GM23338 (cell line): ENCODE data around the gene NUTM2G. TPM values are rescaled to one million over a fixed set of nuclear protein-coding genes. Genes with fewer than 3 reads are reported as not detected.

Experiments used
- ATAC-seq: fragments of 200-7000 bp; cut with Tn5 transposase; 3 replicates; pipeline ENCODE4 v1.9.1; 2020
- DNase-seq: peaks from one replicate; pipeline ENCODE4 v3.0.0-alpha.2; 2015; ENCODE audit warnings: low spot score
- H2AFZ ChIP-seq: fragments of 200-600 bp; sonication (generic); 2 replicates; pipeline ENCODE4 v1.8.0; 2016; ENCODE audit warnings: antibody characterized with exemption, mild to moderate bottlenecking, moderate library complexity
- H3F3A ChIP-seq: fragments of 200-600 bp; sonication (generic); replicated peaks from 2 replicates; pipeline ENCODE4 v1.8.0; 2017; ENCODE audit warnings: antibody characterized with exemption, mixed run types, low read depth
- H3K27ac ChIP-seq: fragments of 200-600 bp; sonication (generic); 2 replicates; pipeline ENCODE4 v1.6.1; 2016; ENCODE audit warnings: low read depth
- H3K27me3 ChIP-seq: fragments of 200-600 bp; sonication (generic); 2 replicates; pipeline ENCODE4 v1.8.0; 2016; ENCODE audit warnings: mild to moderate bottlenecking, mixed run types, moderate library complexity; ENCODE audit not compliant: insufficient read depth
- H3K36me3 ChIP-seq: fragments of 200-600 bp; sonication (generic); 2 replicates; pipeline ENCODE4 v1.8.0; 2016; ENCODE audit warnings: mild to moderate bottlenecking; ENCODE audit not compliant: insufficient read depth
- H3K4me1 ChIP-seq: fragments of 200-600 bp; sonication (generic); 2 replicates; pipeline ENCODE4 v1.8.0; 2016; ENCODE audit warnings: mild to moderate bottlenecking, moderate library complexity; ENCODE audit not compliant: insufficient read depth
- H3K4me2 ChIP-seq: fragments of 200-600 bp; sonication (generic); 2 replicates; pipeline ENCODE4 v1.7.1; 2017; ENCODE audit warnings: mixed run types
- H3K4me3 ChIP-seq: fragments of 200-600 bp; sonication (generic); 2 replicates; pipeline ENCODE4 v1.6.1; 2016; ENCODE audit warnings: mixed run types
- H3K79me2 ChIP-seq: fragments of 200-600 bp; sonication (generic); replicated peaks from 2 replicates; pipeline ENCODE4 v1.8.0; 2017; ENCODE audit warnings: mild to moderate bottlenecking; ENCODE audit not compliant: insufficient read depth
- H3K9me2 ChIP-seq: fragments of 200-600 bp; sonication (generic); 2 replicates; pipeline ENCODE4 v1.8.0; 2017; ENCODE audit not compliant: insufficient read depth
- H4K20me1 ChIP-seq: fragments of 200-600 bp; sonication (generic); replicated peaks from 2 replicates; pipeline ENCODE4 v1.8.0; 2017; ENCODE audit warnings: mild to moderate bottlenecking; ENCODE audit not compliant: insufficient read depth
- H3K27ac Mint-ChIP-seq: 2 replicates; pipeline ENCODE4 v1.8.0; 2020; ENCODE audit warnings: inconsistent platforms, mild to moderate bottlenecking, moderate library complexity, mixed read lengths
- H3K27me3 Mint-ChIP-seq: 3 replicates; pipeline ENCODE4 v1.8.0; 2022; ENCODE audit warnings: low read depth, mild to moderate bottlenecking, moderate library complexity, mixed read lengths, inconsistent platforms; ENCODE audit not compliant: insufficient read depth, poor library complexity
- H3K36me3 Mint-ChIP-seq: 3 replicates; pipeline ENCODE4 v1.8.0; 2021; ENCODE audit warnings: low read depth, mild to moderate bottlenecking, inconsistent platforms, moderate library complexity, mixed read lengths
- H3K4me1 Mint-ChIP-seq: 3 replicates; pipeline ENCODE4 v1.8.0; 2020; ENCODE audit warnings: mild to moderate bottlenecking, inconsistent platforms, mixed read lengths
- H3K4me3 Mint-ChIP-seq: 3 replicates; pipeline ENCODE4 v1.8.0; 2021; ENCODE audit warnings: moderate library complexity, mild to moderate bottlenecking, inconsistent platforms, mixed read lengths
- H3K9me3 Mint-ChIP-seq: 3 replicates; pipeline ENCODE4 v1.8.0; 2020; ENCODE audit warnings: moderate library complexity, mild to moderate bottlenecking, inconsistent platforms, mixed read lengths
- CREB1 ChIP-seq: fragments of 250-450 bp; sonication (Bioruptor Pico); IDR thresholded peaks from 2 replicates; pipeline ENCODE4 v1.5.0; 2020; ENCODE audit warnings: low read depth, mild to moderate bottlenecking, moderate library complexity
- EZH2phosphoT487 ChIP-seq: fragments of 200-600 bp; sonication (generic); IDR thresholded peaks from one replicate; pipeline ENCODE4 v1.8.1; 2018; ENCODE audit warnings: antibody characterized with exemption; ENCODE audit not compliant: unreplicated experiment
- JUNB ChIP-seq: IDR thresholded peaks from one replicate; pipeline ENCODE4 v1.6.1; 2016; ENCODE audit warnings: antibody characterized with exemption; ENCODE audit not compliant: unreplicated experiment
- NANOG ChIP-seq: IDR thresholded peaks from 2 replicates; pipeline ENCODE4 v1.6.1; 2016; ENCODE audit warnings: antibody characterized with exemption, borderline replicate concordance
- STAT1 ChIP-seq: IDR thresholded peaks from one replicate; pipeline ENCODE4 v1.6.1; 2016; ENCODE audit warnings: antibody characterized with exemption; ENCODE audit not compliant: unreplicated experiment
- ZNF114 ChIP-seq: fragments of 250-450 bp; sonication (Bioruptor Pico); IDR thresholded peaks from 2 replicates; pipeline ENCODE4 v1.5.0; 2020; ENCODE audit warnings: mild to moderate bottlenecking, moderate library complexity
- polyA plus RNA-seq: library from polyadenylated mRNA; unstranded; fragments of >200 nt; fragmentation: Nextera tagmentation; extraction: Ambion mirVana; gene quantifications from 2 replicates; pipeline ENCODE4 v1.2.1, GENCODE V29; 2016
- total RNA-seq: library from RNA; depleted of rRNA; stranded (reverse); fragments of >200 nt; shearing (Covaris generic); gene quantifications from 2 replicates; pipeline ENCODE4 v1.2.3, GENCODE V29; 2014
- TF ChIP-seq, protein P1 (sequence below): IDR thresholded peaks from one replicate; pipeline ENCODE4 v1.6.1; 2018; ENCODE audit warnings: antibody characterized with exemption; ENCODE audit not compliant: unreplicated experiment
- TF ChIP-seq, protein P2 (sequence below): fragments of 250-450 bp; sonication (Bioruptor Pico); IDR thresholded peaks from 2 replicates; pipeline ENCODE4 v1.5.0; 2020; ENCODE audit warnings: mild to moderate bottlenecking, moderate library complexity
- TF ChIP-seq, protein P3 (sequence below), 2 experiments: fragments of 200-600 bp in 1 of 2; sonication (generic) in 1 of 2; conservative IDR thresholded peaks; 2 replicates each; pipeline versions ENCODE4 v1.5.1 to v1.6.1; 2016 to 2017; ENCODE audit warnings: antibody characterized with exemption in 2 of 2, low read depth in 2 of 2, mild to moderate bottlenecking in 2 of 2, moderate library complexity in 1 of 2

NUTM2G gene
- total and polyA plus RNA-seq, 2 experiments from 2014 or later, result 0.76 to 1.6 TPM

DNA sequence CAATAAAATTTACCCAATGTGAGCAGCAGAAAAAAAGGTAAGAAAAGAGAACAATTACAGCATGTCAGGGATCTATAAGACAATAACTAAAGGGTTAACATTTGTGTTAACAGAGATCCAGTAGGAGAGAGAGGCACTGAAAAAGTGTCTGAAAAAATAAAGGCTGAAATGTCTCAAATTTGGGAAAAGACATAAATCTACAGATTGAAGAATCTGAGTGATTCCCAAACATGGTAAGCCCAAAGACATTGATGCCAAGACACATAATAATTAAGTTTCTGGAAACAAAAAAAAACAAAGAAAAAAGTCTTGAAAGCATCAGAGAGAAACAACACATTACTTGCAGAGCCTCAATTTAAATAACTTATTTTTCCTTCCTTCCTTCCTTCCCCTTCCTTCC lies 43.2 kb upstream of the NUTM2G start (continued):
- TF ChIP-seq, protein P1, sequence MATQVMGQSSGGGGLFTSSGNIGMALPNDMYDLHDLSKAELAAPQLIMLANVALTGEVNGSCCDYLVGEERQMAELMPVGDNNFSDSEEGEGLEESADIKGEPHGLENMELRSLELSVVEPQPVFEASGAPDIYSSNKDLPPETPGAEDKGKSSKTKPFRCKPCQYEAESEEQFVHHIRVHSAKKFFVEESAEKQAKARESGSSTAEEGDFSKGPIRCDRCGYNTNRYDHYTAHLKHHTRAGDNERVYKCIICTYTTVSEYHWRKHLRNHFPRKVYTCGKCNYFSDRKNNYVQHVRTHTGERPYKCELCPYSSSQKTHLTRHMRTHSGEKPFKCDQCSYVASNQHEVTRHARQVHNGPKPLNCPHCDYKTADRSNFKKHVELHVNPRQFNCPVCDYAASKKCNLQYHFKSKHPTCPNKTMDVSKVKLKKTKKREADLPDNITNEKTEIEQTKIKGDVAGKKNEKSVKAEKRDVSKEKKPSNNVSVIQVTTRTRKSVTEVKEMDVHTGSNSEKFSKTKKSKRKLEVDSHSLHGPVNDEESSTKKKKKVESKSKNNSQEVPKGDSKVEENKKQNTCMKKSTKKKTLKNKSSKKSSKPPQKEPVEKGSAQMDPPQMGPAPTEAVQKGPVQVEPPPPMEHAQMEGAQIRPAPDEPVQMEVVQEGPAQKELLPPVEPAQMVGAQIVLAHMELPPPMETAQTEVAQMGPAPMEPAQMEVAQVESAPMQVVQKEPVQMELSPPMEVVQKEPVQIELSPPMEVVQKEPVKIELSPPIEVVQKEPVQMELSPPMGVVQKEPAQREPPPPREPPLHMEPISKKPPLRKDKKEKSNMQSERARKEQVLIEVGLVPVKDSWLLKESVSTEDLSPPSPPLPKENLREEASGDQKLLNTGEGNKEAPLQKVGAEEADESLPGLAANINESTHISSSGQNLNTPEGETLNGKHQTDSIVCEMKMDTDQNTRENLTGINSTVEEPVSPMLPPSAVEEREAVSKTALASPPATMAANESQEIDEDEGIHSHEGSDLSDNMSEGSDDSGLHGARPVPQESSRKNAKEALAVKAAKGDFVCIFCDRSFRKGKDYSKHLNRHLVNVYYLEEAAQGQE, result no peak

DNA sequence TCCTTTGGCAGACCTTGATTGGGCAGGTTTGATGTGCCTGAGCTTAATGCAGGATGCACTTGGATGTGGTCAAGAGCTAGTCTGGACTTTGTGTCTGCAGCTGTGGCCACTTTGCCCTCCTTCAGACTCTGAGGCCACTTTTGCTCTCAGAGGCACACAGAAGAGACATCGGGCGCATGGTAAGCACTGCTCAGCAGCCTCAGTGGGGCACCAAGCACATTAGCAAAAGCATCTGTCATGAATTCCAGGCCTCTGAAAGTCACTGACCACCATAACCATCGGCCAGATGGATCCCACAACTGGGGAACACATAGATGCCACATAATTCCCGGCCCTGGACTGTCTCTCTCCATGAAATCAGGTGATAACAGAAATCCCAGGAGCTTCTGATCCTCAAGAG lies 40.1 kb upstream of the NUTM2G start:
- ATAC-seq (no peak), DNase-seq (no peak)
- H3K27ac Mint-ChIP-seq, result no peak overlapping the region
- no peak overlapping the region for H3K4me2 ChIP-seq
- H3K4me1 Mint-ChIP-seq, result no peaks in the 10 kb centered on the region
- H3K27me3 ChIP-seq, result no peaks in the 10 kb centered on the region
- H4K20me1 ChIP-seq, result no peaks in the 10 kb centered on the region
- H2AFZ ChIP-seq, result no peak overlapping the region
- no peaks in the 10 kb centered on the region for H3F3A ChIP-seq
- peaks cover 3% of the 10 kb centered on the region; the same call in 1 of the 3 replicates for H3K36me3 Mint-ChIP-seq
- H3K27me3 Mint-ChIP-seq, result peaks cover 12% of the 10 kb centered on the region
- no peaks in the 10 kb centered on the region for H3K79me2 ChIP-seq
- H3K9me3 Mint-ChIP-seq, result no peaks in the 10 kb centered on the region
- no peaks in the 10 kb centered on the region for H3K4me1 ChIP-seq
- no peaks in the 10 kb centered on the region for H3K9me2 ChIP-seq
- TF ChIP-seq EZH2phosphoT487 (no peak), STAT1 (no peak), CREB1 (CRISPR knock-in tag) (no peak), NANOG (no peak), ZNF114 (CRISPR knock-in tag) (no peak), JUNB (no peak)
- TF ChIP-seq, protein P2, sequence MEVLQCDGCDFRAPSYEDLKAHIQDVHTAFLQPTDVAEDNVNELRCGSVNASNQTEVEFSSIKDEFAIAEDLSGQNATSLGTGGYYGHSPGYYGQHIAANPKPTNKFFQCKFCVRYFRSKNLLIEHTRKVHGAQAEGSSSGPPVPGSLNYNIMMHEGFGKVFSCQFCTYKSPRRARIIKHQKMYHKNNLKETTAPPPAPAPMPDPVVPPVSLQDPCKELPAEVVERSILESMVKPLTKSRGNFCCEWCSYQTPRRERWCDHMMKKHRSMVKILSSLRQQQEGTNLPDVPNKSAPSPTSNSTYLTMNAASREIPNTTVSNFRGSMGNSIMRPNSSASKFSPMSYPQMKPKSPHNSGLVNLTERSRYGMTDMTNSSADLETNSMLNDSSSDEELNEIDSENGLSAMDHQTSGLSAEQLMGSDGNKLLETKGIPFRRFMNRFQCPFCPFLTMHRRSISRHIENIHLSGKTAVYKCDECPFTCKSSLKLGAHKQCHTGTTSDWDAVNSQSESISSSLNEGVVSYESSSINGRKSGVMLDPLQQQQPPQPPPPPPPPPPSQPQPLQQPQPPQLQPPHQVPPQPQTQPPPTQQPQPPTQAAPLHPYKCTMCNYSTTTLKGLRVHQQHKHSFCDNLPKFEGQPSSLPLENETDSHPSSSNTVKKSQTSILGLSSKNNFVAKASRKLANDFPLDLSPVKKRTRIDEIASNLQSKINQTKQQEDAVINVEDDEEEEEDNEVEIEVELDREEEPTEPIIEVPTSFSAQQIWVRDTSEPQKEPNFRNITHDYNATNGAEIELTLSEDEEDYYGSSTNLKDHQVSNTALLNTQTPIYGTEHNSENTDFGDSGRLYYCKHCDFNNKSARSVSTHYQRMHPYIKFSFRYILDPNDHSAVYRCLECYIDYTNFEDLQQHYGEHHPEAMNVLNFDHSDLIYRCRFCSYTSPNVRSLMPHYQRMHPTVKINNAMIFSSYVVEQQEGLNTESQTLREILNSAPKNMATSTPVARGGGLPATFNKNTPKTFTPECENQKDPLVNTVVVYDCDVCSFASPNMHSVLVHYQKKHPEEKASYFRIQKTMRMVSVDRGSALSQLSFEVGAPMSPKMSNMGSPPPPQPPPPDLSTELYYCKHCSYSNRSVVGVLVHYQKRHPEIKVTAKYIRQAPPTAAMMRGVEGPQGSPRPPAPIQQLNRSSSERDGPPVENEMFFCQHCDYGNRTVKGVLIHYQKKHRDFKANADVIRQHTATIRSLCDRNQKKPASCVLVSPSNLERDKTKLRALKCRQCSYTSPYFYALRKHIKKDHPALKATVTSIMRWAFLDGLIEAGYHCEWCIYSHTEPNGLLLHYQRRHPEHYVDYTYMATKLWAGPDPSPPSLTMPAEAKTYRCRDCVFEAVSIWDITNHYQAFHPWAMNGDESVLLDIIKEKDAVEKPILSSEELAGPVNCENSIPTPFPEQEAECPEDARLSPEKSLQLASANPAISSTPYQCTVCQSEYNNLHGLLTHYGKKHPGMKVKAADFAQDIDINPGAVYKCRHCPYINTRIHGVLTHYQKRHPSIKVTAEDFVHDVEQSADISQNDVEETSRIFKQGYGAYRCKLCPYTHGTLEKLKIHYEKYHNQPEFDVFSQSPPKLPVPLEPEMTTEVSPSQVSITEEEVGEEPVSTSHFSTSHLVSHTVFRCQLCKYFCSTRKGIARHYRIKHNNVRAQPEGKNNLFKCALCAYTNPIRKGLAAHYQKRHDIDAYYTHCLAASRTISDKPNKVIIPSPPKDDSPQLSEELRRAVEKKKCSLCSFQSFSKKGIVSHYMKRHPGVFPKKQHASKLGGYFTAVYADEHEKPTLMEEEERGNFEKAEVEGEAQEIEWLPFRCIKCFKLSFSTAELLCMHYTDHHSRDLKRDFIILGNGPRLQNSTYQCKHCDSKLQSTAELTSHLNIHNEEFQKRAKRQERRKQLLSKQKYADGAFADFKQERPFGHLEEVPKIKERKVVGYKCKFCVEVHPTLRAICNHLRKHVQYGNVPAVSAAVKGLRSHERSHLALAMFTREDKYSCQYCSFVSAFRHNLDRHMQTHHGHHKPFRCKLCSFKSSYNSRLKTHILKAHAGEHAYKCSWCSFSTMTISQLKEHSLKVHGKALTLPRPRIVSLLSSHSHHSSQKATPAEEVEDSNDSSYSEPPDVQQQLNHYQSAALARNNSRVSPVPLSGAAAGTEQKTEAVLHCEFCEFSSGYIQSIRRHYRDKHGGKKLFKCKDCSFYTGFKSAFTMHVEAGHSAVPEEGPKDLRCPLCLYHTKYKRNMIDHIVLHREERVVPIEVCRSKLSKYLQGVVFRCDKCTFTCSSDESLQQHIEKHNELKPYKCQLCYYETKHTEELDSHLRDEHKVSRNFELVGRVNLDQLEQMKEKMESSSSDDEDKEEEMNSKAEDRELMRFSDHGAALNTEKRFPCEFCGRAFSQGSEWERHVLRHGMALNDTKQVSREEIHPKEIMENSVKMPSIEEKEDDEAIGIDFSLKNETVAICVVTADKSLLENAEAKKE (CRISPR knock-in tag), result no peak
- TF ChIP-seq, protein P3, sequence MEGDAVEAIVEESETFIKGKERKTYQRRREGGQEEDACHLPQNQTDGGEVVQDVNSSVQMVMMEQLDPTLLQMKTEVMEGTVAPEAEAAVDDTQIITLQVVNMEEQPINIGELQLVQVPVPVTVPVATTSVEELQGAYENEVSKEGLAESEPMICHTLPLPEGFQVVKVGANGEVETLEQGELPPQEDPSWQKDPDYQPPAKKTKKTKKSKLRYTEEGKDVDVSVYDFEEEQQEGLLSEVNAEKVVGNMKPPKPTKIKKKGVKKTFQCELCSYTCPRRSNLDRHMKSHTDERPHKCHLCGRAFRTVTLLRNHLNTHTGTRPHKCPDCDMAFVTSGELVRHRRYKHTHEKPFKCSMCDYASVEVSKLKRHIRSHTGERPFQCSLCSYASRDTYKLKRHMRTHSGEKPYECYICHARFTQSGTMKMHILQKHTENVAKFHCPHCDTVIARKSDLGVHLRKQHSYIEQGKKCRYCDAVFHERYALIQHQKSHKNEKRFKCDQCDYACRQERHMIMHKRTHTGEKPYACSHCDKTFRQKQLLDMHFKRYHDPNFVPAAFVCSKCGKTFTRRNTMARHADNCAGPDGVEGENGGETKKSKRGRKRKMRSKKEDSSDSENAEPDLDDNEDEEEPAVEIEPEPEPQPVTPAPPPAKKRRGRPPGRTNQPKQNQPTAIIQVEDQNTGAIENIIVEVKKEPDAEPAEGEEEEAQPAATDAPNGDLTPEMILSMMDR (conservative IDR thresholded peaks at IDR 0.05; ENCODE audit: low read depth in 2 of 2), result no peak
- no peak overlapping the region for H3K4me3 ChIP-seq
- no peaks in the 10 kb centered on the region for H3K36me3 ChIP-seq
- no peak overlapping the region for H3K27ac ChIP-seq
- no peak overlapping the region for H3K4me3 Mint-ChIP-seq
